ENCODE results near the gene DAPK2.

Gene DAPK2

GRCh38 chr15:63994073-63994600 is 52.1 kb downstream of the DAPK2 start:
- DNase-seq, result no peak

- DNase-seq, result no peak
Observed at GRCh38 chr15:63992300-63992699, 54.0 kb downstream of the DAPK2 start.

- no peak for DNase-seq
Observed at GRCh38 chr15:63991706-63992105, 54.6 kb downstream of the DAPK2 start.

- no peak for DNase-seq
Observed at GRCh38 chr15:63990454-63990853, 55.8 kb downstream of the DAPK2 start.

- DNase-seq, result no peak
Observed at GRCh38 chr15:63987796-63988378, 58.4 kb downstream of the DAPK2 start.

- no peak for DNase-seq
Observed at GRCh38 chr15:63986751-63987341, 59.4 kb downstream of the DAPK2 start.

GRCh38 chr15:63986185-63986680 is 60.1 kb downstream of the DAPK2 start:
- no peak for DNase-seq

GRCh38 chr15:63985221-63986184 is 60.8 kb downstream of the DAPK2 start:
- no peak for DNase-seq

- no peak for DNase-seq
Observed at GRCh38 chr15:63984331-63984730, 62.0 kb downstream of the DAPK2 start.

GRCh38 chr15:63983061-63983711 is 63.1 kb downstream of the DAPK2 start:
- DNase-seq, result no peak

GRCh38 chr15:63982381-63982854 is 63.9 kb downstream of the DAPK2 start:
- DNase-seq, result no peak

GRCh38 chr15:63981596-63982320 is 64.5 kb downstream of the DAPK2 start:
- DNase-seq, result no peak

- no peak for DNase-seq
Observed at GRCh38 chr15:63979262-63979793, 67.0 kb downstream of the DAPK2 start.

- DNase-seq, result no peak
Observed at GRCh38 chr15:63978511-63979261, 67.6 kb downstream of the DAPK2 start.

- no peak for DNase-seq
Observed at GRCh38 chr15:63977119-63977518, 69.2 kb downstream of the DAPK2 start.

GRCh38 chr15:63974021-63974420 is 72.3 kb downstream of the DAPK2 start:
- no peak for DNase-seq

- no peak for DNase-seq
Observed at GRCh38 chr15:63973212-63974009, 72.9 kb downstream of the DAPK2 start.

- no peak for DNase-seq
Observed at GRCh38 chr15:63972801-63973200, 73.5 kb downstream of the DAPK2 start.

GRCh38 chr15:63971904-63972303 is 74.4 kb downstream of the DAPK2 start:
- DNase-seq, result no peak

GRCh38 chr15:63971427-63971805 is 74.9 kb downstream of the DAPK2 start:
- peak; percentile 49 for DNase-seq

Measured in CD4-positive, alpha-beta T cell treated with Interleukin-17A for 1 hour (primary cell).